IMR-90 (cell line): ENCODE results near the gene EIF4B. TPM values are rescaled to one million over a fixed set of nuclear protein-coding genes. Genes with fewer than 3 reads are reported as not detected.

Experiments
- ATAC-seq: fragments of 200-7000 bp; cut with Tn5 transposase; 2 replicates; pipeline ENCODE4 v1.9.1; 2020; ENCODE audit warnings: low read depth, mild to moderate bottlenecking, moderate library complexity
- BruUV-seq: library from RNA; stranded (reverse); fragments of 400-500 nt; replicated peaks from 2 replicates; lab custom pipeline; 2021; lab: Mats Ljungman, UMichigan
- CTCF ChIA-PET: fragments of 300-600 bp; formaldehyde crosslinking; extraction: SDS; loops from one replicate; lab custom pipeline; 2021; ENCODE audit warnings: antibody characterized with exemption; lab: Yijun Ruan, JAX
- POLR2A ChIA-PET: fragments of 300-600 bp; sonication (Branson Sonifier 250); formaldehyde crosslinking; loops from one replicate; lab custom pipeline; 2022; ENCODE audit warnings: antibody characterized with exemption; ENCODE audit not compliant: unreplicated experiment; lab: Charles Lee
- DNase-seq: peaks from one replicate; pipeline ENCODE4 v3.0.0; 2013
- H2AFZ ChIP-seq: replicated peaks from 2 replicates; pipeline ENCODE3; 2013; ENCODE audit warnings: low read length, mild to moderate bottlenecking; ENCODE audit not compliant: poor library complexity
- H2AK5ac ChIP-seq: 2 replicates; pipeline ENCODE4 v1.6.1; 2013; ENCODE audit warnings: low read depth, low read length, inconsistent platforms
- H2AK9ac ChIP-seq: replicated peaks from 2 replicates; pipeline ENCODE3; 2013; ENCODE audit warnings: mild to moderate bottlenecking, low read depth, low read length, moderate library complexity; ENCODE audit not compliant: poor library complexity
- H2BK120ac ChIP-seq: 2 replicates; pipeline ENCODE4 v1.6.1; 2013; ENCODE audit warnings: low read depth, low read length, inconsistent platforms
- H2BK15ac ChIP-seq: 3 replicates; pipeline ENCODE4 v1.6.1; 2013; ENCODE audit warnings: low read depth, low read length, inconsistent platforms
- H2BK20ac ChIP-seq: 2 replicates; pipeline ENCODE4 v1.6.1; 2013; ENCODE audit warnings: low read depth, mild to moderate bottlenecking, inconsistent platforms, low read length, moderate library complexity
- H2BK5ac ChIP-seq: 2 replicates; pipeline ENCODE4 v1.6.1; 2013; ENCODE audit warnings: mild to moderate bottlenecking, low read depth, low read length, inconsistent platforms; ENCODE audit not compliant: poor library complexity, severe bottlenecking
- H3K14ac ChIP-seq: replicated peaks from 2 replicates; pipeline ENCODE4 v1.6.1; 2013; ENCODE audit warnings: low read depth, low read length, inconsistent platforms
- H3K18ac ChIP-seq: 2 replicates; pipeline ENCODE4 v1.6.1; 2013; ENCODE audit warnings: low read depth, low read length, control low read depth
- H3K23ac ChIP-seq: 2 replicates; pipeline ENCODE4 v1.6.1; 2013; ENCODE audit warnings: low read depth, low read length, inconsistent platforms
- H3K27ac ChIP-seq: 2 replicates; pipeline ENCODE4 v1.5.1; 2013; ENCODE audit warnings: mild to moderate bottlenecking, control low read depth, low read length; ENCODE audit not compliant: insufficient read depth
- H3K27me3 ChIP-seq: 2 replicates; pipeline ENCODE4 v1.6.1; 2013; ENCODE audit warnings: low read length; ENCODE audit not compliant: control insufficient read depth, insufficient read depth
- H3K36me3 ChIP-seq: 2 replicates; pipeline ENCODE4 v1.6.1; 2013; ENCODE audit warnings: low read length, mixed read lengths; ENCODE audit not compliant: control insufficient read depth, insufficient read depth
- H3K4ac ChIP-seq: 2 replicates; pipeline ENCODE4 v1.6.1; 2013; ENCODE audit warnings: low read depth, low read length, inconsistent platforms
- H3K4me1 ChIP-seq: 2 replicates; pipeline ENCODE4 v1.6.1; 2013; ENCODE audit warnings: low read length, mixed read lengths; ENCODE audit not compliant: control insufficient read depth, insufficient read depth
- H3K4me2 ChIP-seq: 2 replicates; pipeline ENCODE4 v1.6.1; 2013; ENCODE audit warnings: low read depth, mild to moderate bottlenecking, control low read depth, low read length, moderate library complexity
- H3K4me3 ChIP-seq: 2 replicates; pipeline ENCODE4 v1.5.1; 2013; ENCODE audit warnings: low read depth, mild to moderate bottlenecking, control low read depth, low read length, moderate library complexity; ENCODE audit not compliant: insufficient read depth
- H3K56ac ChIP-seq: 2 replicates; pipeline ENCODE4 v1.6.1; 2013; ENCODE audit warnings: low read length, inconsistent platforms; ENCODE audit not compliant: insufficient read depth; ENCODE audit errors: extremely low read depth
- H3K79me1 ChIP-seq, 2 experiments: 2 replicates each; pipeline ENCODE4 v1.6.1; 2013; ENCODE audit warnings: low read length in 2 of 2, inconsistent platforms in 1 of 2, low read depth in 1 of 2
- H3K9ac ChIP-seq: 2 replicates; pipeline ENCODE4 v1.6.1; 2013; ENCODE audit warnings: low read depth, low read length, control low read depth
- H3K9me1 ChIP-seq: 2 replicates; pipeline ENCODE4 v1.6.1; 2013; ENCODE audit warnings: low read length, inconsistent platforms; ENCODE audit not compliant: insufficient read depth
- H3K9me3 ChIP-seq: 2 replicates; pipeline ENCODE4 v1.6.1; 2013; ENCODE audit warnings: low read length; ENCODE audit not compliant: control insufficient read depth, insufficient read depth
- H4K20me1 ChIP-seq: 2 replicates; pipeline ENCODE4 v1.6.1; 2013; ENCODE audit warnings: low read length, inconsistent platforms; ENCODE audit not compliant: insufficient read depth
- H4K5ac ChIP-seq: 2 replicates; pipeline ENCODE4 v1.6.1; 2013; ENCODE audit warnings: mild to moderate bottlenecking, low read depth, low read length, control low read depth
- H4K8ac ChIP-seq, 2 experiments: 2 replicates each; pipeline ENCODE4 v1.6.1; 2013; ENCODE audit warnings: low read depth in 2 of 2, low read length in 2 of 2, control low read depth in 1 of 2, inconsistent platforms in 1 of 2
- H4K91ac ChIP-seq: 2 replicates; pipeline ENCODE4 v1.6.1; 2013; ENCODE audit warnings: low read depth, low read length, inconsistent platforms; ENCODE audit not compliant: insufficient read depth
- BHLHE40 ChIP-seq: fragments of 150-350 bp; IDR thresholded peaks from 2 replicates; pipeline ENCODE4 v1.6.1; 2016; ENCODE audit warnings: mild to moderate bottlenecking, low read depth, low read length
- CEBPB ChIP-seq: IDR thresholded peaks from 2 replicates; pipeline ENCODE4 v1.6.1; 2012; ENCODE audit warnings: low read depth, low read length, improper control_type of control experiment
- CHD1 ChIP-seq: IDR thresholded peaks from 2 replicates; pipeline ENCODE4 v1.6.1; 2012; ENCODE audit warnings: low read depth, low read length, improper control_type of control experiment
- FOS ChIP-seq: fragments of 150-350 bp; IDR thresholded peaks from 2 replicates; pipeline ENCODE4 v1.6.1; 2016; ENCODE audit warnings: low read depth, low read length
- MAFK ChIP-seq: IDR thresholded peaks from 2 replicates; pipeline ENCODE4 v1.6.1; 2012; ENCODE audit warnings: low read depth, low read length, improper control_type of control experiment
- MAZ ChIP-seq: IDR thresholded peaks from 2 replicates; pipeline ENCODE4 v1.6.1; 2012; ENCODE audit warnings: low read depth, mild to moderate bottlenecking, low read length, improper control_type of control experiment, moderate library complexity, borderline replicate concordance
- MXI1 ChIP-seq: IDR thresholded peaks from 2 replicates; pipeline ENCODE4 v1.6.1; 2012; ENCODE audit warnings: low read depth, mild to moderate bottlenecking, low read length, moderate library complexity, borderline replicate concordance
- NFE2L2 ChIP-seq: fragments of 150-350 bp; IDR thresholded peaks from 2 replicates; pipeline ENCODE4 v1.6.1; 2016; ENCODE audit warnings: low read depth, mild to moderate bottlenecking, low read length
- RAD21 ChIP-seq: IDR thresholded peaks from 2 replicates; pipeline ENCODE4 v1.6.1; 2012; ENCODE audit warnings: low read length, improper control_type of control experiment
- RCOR1 ChIP-seq: IDR thresholded peaks from 2 replicates; pipeline ENCODE4 v1.6.1; 2012; ENCODE audit warnings: mild to moderate bottlenecking, low read length, improper control_type of control experiment; ENCODE audit not compliant: insufficient replicate concordance
- USF2 ChIP-seq: fragments of 150-350 bp; IDR thresholded peaks from 2 replicates; pipeline ENCODE4 v1.6.1; 2017; ENCODE audit warnings: mild to moderate bottlenecking, antibody characterized with exemption, low read length, low read depth
- WGBS, 2 experiments: methylation state at CpG; one replicate each; pipeline versions ENCODE4 v1.1.5 to v1.1.7; 2013; ENCODE audit warnings: missing lambda C conversion rate in 2 of 2; ENCODE audit not compliant: insufficient read length in 1 of 2; ENCODE audit errors: extremely low coverage in 2 of 2; 5-methylcytosine and 5-hydroxymethylcytosine counted together
- dilution Hi-C: fragments of 300-500 bp; cut with HindIII; formaldehyde crosslinking; loops from one replicate; pipeline ENCODE4 v1.14.3; 2018; ENCODE audit warnings: low sequenced_read_pairs; ENCODE audit not compliant: unreplicated experiment
- in situ Hi-C: fragments of 300-500 bp; cut with MboI; formaldehyde crosslinking; loops from 3 replicates; pipeline ENCODE4 v1.14.3; 2019; ENCODE audit warnings: low sequenced_read_pairs, inconsistent platforms, mixed read lengths
- intact Hi-C: fragments of 100-400 bp; cut with micrococcal nuclease; formaldehyde crosslinking; loops from 2 replicates; pipeline ENCODE4 v1.10.0; 2022
- polyA plus RNA-seq, 3 experiments: library from polyadenylated mRNA; depleted of rRNA; stranded (reverse); fragments of >200 nt; gene quantifications; 2 replicates each; pipeline ENCODE4 v1.2.3, GENCODE V29; 2012; ENCODE audit warnings: low replicate concordance in 1 of 3
- total RNA-seq: library from RNA; depleted of rRNA; stranded (reverse); fragments of >200 nt; gene quantifications from 2 replicates; pipeline ENCODE4 v1.2.3, GENCODE V29; 2012
- TF ChIP-seq, protein P1 (sequence below): fragments of 150-350 bp; IDR thresholded peaks from 2 replicates; pipeline ENCODE4 v1.6.1; 2016; ENCODE audit warnings: low read depth, mild to moderate bottlenecking, low read length, moderate library complexity, borderline replicate concordance
- TF ChIP-seq, protein P2 (sequence below): conservative IDR thresholded peaks from 2 replicates; pipeline ENCODE4 v1.5.1; 2012; ENCODE audit warnings: mild to moderate bottlenecking, low read depth, low read length, improper control_type of control experiment

EIF4B gene
- total and polyA plus RNA-seq, 2 of the 4 experiments (the other 2 are of a cell fraction) = 313 to 671 TPM

DNA sequence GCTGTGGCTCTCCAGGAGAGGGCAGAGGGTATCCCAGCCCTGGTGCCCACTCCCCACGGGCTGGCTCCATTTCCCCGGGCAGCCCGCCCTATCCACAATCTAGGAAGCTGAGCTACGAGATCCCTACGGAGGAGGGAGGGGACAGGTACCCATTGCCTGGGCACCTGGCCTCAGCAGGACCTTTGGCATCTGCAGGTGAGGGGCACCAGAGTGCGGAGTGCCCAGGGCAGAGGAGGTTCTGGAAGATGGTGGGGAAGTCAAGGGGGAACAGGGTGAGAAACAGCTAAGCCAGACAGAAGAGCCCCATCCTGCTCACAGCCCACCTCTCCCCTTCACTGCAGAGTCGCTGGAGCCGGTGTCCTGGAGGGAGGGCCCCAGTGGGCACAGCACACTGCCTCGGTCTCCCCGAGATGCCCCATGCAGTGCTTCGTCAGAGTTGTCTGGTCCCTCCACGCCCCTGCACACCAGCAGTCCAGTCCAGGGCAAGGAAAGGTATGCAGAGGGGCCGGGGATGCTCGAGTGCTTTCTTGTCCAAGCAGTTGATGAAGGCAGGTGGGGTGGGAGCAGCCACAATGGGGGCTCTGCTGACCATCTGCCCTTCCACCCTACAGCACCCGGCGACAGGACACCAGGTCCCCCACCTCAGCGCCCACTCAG lies 53.9 kb downstream of the EIF4B start:
- H2BK15ac ChIP-seq = no peak overlapping the region
- in situ Hi-C loops (no loop called here), dilution Hi-C loops (no loop called here), intact Hi-C loops (no loop called here)
- no TSS peak for BruUV-seq
- no peak overlapping the region for H2BK5ac ChIP-seq
- no peak overlapping the region for H2BK20ac ChIP-seq
- no peaks in the 10 kb centered on the region for H3K27me3 ChIP-seq
- H3K9me3 ChIP-seq = no peaks in the 10 kb centered on the region
- no peak overlapping the region for H2BK120ac ChIP-seq
- H4K20me1 ChIP-seq = peaks cover 9% of the 10 kb centered on the region
- TF ChIP-seq FOS (no peak), NFE2L2 (no peak), BHLHE40 (no peak), CEBPB (no peak), RCOR1 (no peak), USF2 (no peak), MXI1 (no peak), MAZ (no peak), CHD1 (no peak), RAD21 (no peak), MAFK (no peak)
- TF ChIP-seq, protein P1, sequence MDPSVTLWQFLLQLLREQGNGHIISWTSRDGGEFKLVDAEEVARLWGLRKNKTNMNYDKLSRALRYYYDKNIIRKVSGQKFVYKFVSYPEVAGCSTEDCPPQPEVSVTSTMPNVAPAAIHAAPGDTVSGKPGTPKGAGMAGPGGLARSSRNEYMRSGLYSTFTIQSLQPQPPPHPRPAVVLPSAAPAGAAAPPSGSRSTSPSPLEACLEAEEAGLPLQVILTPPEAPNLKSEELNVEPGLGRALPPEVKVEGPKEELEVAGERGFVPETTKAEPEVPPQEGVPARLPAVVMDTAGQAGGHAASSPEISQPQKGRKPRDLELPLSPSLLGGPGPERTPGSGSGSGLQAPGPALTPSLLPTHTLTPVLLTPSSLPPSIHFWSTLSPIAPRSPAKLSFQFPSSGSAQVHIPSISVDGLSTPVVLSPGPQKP = no peak
- TF ChIP-seq, protein P2, sequence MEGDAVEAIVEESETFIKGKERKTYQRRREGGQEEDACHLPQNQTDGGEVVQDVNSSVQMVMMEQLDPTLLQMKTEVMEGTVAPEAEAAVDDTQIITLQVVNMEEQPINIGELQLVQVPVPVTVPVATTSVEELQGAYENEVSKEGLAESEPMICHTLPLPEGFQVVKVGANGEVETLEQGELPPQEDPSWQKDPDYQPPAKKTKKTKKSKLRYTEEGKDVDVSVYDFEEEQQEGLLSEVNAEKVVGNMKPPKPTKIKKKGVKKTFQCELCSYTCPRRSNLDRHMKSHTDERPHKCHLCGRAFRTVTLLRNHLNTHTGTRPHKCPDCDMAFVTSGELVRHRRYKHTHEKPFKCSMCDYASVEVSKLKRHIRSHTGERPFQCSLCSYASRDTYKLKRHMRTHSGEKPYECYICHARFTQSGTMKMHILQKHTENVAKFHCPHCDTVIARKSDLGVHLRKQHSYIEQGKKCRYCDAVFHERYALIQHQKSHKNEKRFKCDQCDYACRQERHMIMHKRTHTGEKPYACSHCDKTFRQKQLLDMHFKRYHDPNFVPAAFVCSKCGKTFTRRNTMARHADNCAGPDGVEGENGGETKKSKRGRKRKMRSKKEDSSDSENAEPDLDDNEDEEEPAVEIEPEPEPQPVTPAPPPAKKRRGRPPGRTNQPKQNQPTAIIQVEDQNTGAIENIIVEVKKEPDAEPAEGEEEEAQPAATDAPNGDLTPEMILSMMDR = no peak
- no peak overlapping the region for H3K27ac ChIP-seq
- H4K91ac ChIP-seq = no peak overlapping the region
- peaks cover 85% of the 10 kb centered on the region for H3K36me3 ChIP-seq
- H4K8ac ChIP-seq = no peak overlapping the region
- WGBS, 2 experiments = 96% methylated on average over 4 of the region's 17 CpGs; no CpG with 5 or more reads in 1 of the 2 experiments
- H4K5ac ChIP-seq = no peak overlapping the region
- 0 out of 2 replicates have a peak, but pooled peaks cover 4% of the 10 kb centered on the region for H3K9me1 ChIP-seq
- H3K14ac ChIP-seq = no peak overlapping the region
- H3K4me2 ChIP-seq = no peak overlapping the region
- ChIA-PET POLR2A (no interaction called here), CTCF (no interaction called here)
- H3K4ac ChIP-seq = no peak overlapping the region
- H2AFZ ChIP-seq = no peak overlapping the region
- no peak overlapping the region for H2AK5ac ChIP-seq
- H3K56ac ChIP-seq = no peak overlapping the region
- H3K4me1 ChIP-seq = peaks cover 12% of the 10 kb centered on the region; the same call in 1 of the 2 replicates
- no peak overlapping the region for H3K23ac ChIP-seq
- peak overlapping the region; percentile 68 for H2AK9ac ChIP-seq
- H3K4me3 ChIP-seq = no peak overlapping the region
- H3K9ac ChIP-seq = no peak overlapping the region
- no peak overlapping the region for H3K18ac ChIP-seq
- peaks cover 0 to 33% of the 10 kb centered on the region in 2 experiments; a peak in 2 of 4 replicates for H3K79me1 ChIP-seq
- ATAC-seq = no peak
- no peak for DNase-seq
